NCI-H446 (cell line): ENCODE results near the gene APBA3.

Experiments used
- DNase-seq, 2 experiments: peaks; one replicate each; lab custom pipeline; 2025; lab: John Stamatoyannopoulos, UW

The APBA3 gene

GRCh38 chr19:3761382-3762129, at the start of gene APBA3:
Gene APBA3 (minus strand): TSS chr19:3761692. CDS start chr19:3760264, 1,428 bp downstream.
- peak; percentile 94 to 96 for DNase-seq

GRCh38 chr19:3810708-3811355, 49.3 kb upstream of the APBA3 start:
- no peak for DNase-seq

GRCh38 chr19:3809881-3810707, 48.6 kb upstream of the APBA3 start:
- no peak for DNase-seq

GRCh38 chr19:3808420-3809143, 47.1 kb upstream of the APBA3 start:
- no peak for DNase-seq

- no peak for DNase-seq
Observed at GRCh38 chr19:3807574-3808354, 46.3 kb upstream of the APBA3 start.

- no peak for DNase-seq
Observed at GRCh38 chr19:3807131-3807480, 45.6 kb upstream of the APBA3 start.

- no peak for DNase-seq
Observed at GRCh38 chr19:3805859-3806258, 44.4 kb upstream of the APBA3 start.

- DNase-seq = no peak
Observed at GRCh38 chr19:3804429-3804828, 42.9 kb upstream of the APBA3 start.

GRCh38 chr19:3803986-3804385, 42.5 kb upstream of the APBA3 start:
- no peak for DNase-seq

GRCh38 chr19:3803114-3803888, 41.8 kb upstream of the APBA3 start:
- DNase-seq = no peak

- no peak for DNase-seq
Observed at GRCh38 chr19:3801412-3802096, 40.1 kb upstream of the APBA3 start.

GRCh38 chr19:3800996-3801395, 39.5 kb upstream of the APBA3 start:
- DNase-seq = no peak

GRCh38 chr19:3798137-3798536, 36.6 kb upstream of the APBA3 start:
- DNase-seq = no peak

- DNase-seq = no peak
Observed at GRCh38 chr19:3796358-3796757, 34.9 kb upstream of the APBA3 start.

- no peak for DNase-seq
Observed at GRCh38 chr19:3793799-3794198, 32.3 kb upstream of the APBA3 start.

- no peak for DNase-seq
Observed at GRCh38 chr19:3792114-3792513, 30.6 kb upstream of the APBA3 start.

GRCh38 chr19:3790941-3791340, 29.4 kb upstream of the APBA3 start:
- no peak for DNase-seq

- DNase-seq = no peak
Observed at GRCh38 chr19:3790209-3790734, 28.8 kb upstream of the APBA3 start.

- DNase-seq = no peak
Observed at GRCh38 chr19:3788996-3789778, 27.7 kb upstream of the APBA3 start.
